GM12891 (cell line): ENCODE results near the gene NFIX.

ENCODE experiments used
- DNase-seq: peaks from one replicate; pipeline ENCODE4 v3.0.0; 2011; ENCODE audit warnings: low spot score; ENCODE audit not compliant: insufficient read length
- FAIRE-seq: peaks from 2 replicates; lab custom pipeline; 2011; peaks lifted over from hg19 to GRCh38; lab: Jason Lieb, UNC
- PAX5 ChIP-seq: IDR thresholded peaks from 2 replicates; pipeline ENCODE4 v1.6.1; 2011; ENCODE audit warnings: low read length, moderate library complexity, mild to moderate bottlenecking; ENCODE audit not compliant: insufficient read depth, severe bottlenecking
- POLR2A ChIP-seq: IDR thresholded peaks from 2 replicates; pipeline ENCODE4 v1.6.1; 2011; ENCODE audit warnings: low read depth, low read length, control low read depth
- POLR2AphosphoS5 ChIP-seq: IDR thresholded peaks from 2 replicates; pipeline ENCODE4 v1.6.1; 2011; ENCODE audit warnings: low read depth, low read length, control low read depth
- POU2F2 ChIP-seq: IDR thresholded peaks from 2 replicates; pipeline ENCODE4 v1.6.1; 2011; ENCODE audit warnings: low read depth, mild to moderate bottlenecking, control low read depth, low read length, moderate library complexity
- SPI1 ChIP-seq: IDR thresholded peaks from 2 replicates; pipeline ENCODE4 v1.6.1; 2011; ENCODE audit warnings: low read depth, low read length, control low read depth
- TAF1 ChIP-seq: IDR thresholded peaks from 2 replicates; pipeline ENCODE4 v1.6.1; 2011; ENCODE audit warnings: low read depth, low read length, control low read depth

The NFIX gene

DNA sequence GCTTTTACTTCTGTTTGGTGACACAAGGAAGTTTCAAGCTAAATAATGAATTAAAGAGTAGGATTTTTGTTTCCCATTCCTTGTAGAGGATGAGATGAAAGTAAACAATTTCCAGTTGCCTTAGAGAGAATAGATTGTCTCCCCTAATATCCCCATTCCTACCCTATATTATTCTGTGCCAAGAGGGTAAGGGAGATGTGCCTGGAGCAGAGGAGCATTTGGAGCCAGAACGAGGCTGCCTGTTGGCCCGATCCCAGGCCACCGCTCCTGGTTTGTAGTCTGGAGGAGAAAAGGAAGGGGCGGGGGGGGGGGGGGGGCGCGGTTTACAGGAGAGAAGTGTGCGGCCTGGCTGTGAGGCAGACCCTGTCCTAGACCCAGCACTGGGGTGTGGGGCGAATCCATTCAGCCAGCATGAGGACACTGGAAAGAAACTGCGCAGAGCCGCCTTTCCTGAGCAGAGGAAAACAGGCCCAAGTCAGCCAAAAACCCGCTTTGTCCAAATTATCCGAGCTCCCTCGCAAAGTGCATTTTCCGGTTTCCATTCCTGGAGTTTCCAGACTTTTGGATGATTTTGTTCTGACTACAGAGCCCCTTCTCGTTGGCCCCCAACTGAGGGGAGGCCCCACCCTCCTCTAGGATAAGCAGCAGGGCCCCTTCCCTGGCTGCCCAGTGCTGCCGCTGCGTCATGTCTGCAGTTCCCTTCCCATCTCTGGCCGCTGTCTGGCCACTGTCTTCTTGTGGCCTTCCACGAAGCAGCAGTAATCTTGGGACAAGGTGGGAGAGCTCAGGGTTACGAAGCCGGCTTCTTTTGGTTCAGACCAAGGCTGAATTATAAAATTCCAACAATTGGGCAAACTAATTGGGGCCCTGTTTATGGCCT, 23.0 kb downstream of the NFIX start:
- TF ChIP-seq TAF1 (no peak), POLR2A (no peak), PAX5 (no peak), SPI1 (no peak), POU2F2 (no peak), POLR2AphosphoS5 (no peak)
- FAIRE-seq = no peak
- no peak for DNase-seq

DNA sequence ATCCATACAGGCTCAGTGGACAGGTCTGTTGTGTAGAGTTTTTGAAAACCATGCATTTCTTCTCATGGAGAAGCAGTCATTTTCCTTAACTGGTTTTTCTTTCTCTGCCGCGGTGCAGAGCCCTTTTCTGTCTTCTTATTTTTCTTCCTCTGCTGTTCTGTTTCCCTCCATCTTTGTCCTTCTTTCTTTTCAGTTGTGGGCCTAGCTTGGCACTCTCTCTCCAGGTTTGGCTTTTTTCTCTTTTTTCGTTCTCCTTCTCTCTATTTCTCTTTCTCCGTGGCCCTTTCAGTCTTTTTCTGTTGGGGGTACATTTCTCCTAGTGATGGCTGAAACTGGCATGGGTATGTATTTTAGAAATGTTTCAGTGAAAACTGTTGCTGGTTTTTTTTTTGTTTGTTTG, 24.1 kb downstream of the NFIX start:
- no peak for TF ChIP-seq POU2F2
- no peak for TF ChIP-seq PAX5
- no peak for TF ChIP-seq POLR2AphosphoS5
- TF ChIP-seq POLR2A = no peak
- no peak for TF ChIP-seq TAF1
- no peak for TF ChIP-seq SPI1
- FAIRE-seq = no peak
- DNase-seq = no peak

- no peak for DNase-seq
- no peak for TF ChIP-seq PAX5
- TF ChIP-seq POLR2A = no peak
- no peak for TF ChIP-seq POLR2AphosphoS5
- TF ChIP-seq SPI1 = no peak
- no peak for TF ChIP-seq POU2F2
- TF ChIP-seq TAF1 = no peak
- no peak for FAIRE-seq
Observed at GRCh38 chr19:13020002-13020414, 24.7 kb downstream of the NFIX start.

DNA sequence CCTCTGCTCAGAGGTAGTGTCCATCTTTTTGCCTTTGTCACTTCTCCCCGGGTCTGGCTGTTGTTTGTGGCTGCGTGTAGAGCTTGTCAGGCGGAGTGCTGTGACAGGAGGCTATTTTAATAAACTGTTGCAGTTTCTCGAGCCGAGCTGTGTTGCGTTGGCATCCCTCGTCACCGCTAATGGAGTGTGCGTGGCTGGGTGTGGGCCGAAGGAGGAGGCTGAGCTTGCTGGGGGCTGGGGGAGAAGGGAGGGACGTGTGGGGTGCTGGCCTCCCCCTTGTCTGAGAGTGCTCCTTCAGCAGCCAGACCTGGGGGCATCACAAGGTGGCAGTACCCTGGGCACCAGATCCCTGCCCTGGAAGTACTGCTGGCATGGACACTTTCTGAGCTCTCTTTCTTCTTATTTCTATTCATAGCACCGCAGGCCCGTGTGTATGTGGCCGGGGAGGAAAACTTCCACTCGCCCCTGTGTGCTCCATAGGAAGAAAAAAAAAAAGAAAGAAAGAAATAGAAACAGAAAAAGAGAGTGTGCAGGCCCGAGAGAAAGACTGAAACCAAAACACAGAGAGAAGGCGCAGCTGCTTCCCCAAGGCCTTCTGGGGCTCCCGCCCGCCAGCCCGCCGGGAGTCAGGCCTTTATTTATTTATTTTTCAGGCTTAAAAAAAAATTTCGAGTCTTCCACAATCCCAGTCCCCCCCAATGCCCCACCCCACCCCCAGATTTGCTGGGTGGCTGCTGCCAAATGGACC, 27.0 kb downstream of the NFIX start:
- FAIRE-seq = no peak
- no peak for DNase-seq
- TF ChIP-seq SPI1 (no peak), TAF1 (no peak), PAX5 (no peak), POLR2A (no peak), POU2F2 (no peak), POLR2AphosphoS5 (no peak)

DNA sequence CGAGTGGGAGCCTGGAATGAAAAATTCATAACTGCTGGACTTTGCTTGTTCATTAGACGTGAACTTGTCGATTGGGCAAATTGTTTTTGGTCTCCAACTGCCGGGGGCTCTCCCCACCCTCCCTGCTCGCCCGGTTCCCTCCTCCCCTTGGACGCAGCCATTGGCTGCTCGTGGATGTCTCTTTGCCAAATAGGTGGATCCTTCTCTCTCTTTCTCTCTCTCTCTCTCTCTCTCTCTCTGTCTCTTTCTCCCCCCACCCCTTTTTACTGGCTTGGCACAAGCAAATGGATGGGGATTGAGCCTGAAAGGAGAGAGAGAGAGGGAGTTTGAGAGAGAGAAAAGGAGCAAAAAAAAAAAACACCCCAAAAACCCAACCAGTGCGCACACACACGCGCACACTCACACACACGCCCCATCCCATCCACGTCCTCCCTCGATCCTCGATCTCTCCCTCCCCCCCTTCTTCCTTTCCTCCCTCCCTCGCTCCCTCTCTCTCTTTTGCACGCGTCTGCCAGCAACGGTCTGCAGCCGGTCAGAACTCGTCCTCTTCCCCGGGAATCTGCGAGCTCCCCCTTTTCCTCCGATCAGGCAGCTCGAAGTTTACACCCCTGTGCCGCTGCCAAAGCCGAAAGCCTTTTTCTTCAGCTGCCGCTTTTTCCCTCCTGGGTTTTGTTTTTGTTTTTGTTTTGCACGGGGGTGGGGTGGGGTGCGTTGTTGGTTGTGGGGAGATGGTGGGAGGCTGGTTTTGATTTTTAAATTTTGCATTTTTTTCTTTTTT, 27.8 kb downstream of the NFIX start:
- peak; percentile 26 for FAIRE-seq
- TF ChIP-seq POLR2AphosphoS5 = no peak
- no peak for TF ChIP-seq POU2F2
- TF ChIP-seq TAF1 = no peak
- TF ChIP-seq PAX5 = no peak
- TF ChIP-seq SPI1 = no peak
- no peak for TF ChIP-seq POLR2A

DNA sequence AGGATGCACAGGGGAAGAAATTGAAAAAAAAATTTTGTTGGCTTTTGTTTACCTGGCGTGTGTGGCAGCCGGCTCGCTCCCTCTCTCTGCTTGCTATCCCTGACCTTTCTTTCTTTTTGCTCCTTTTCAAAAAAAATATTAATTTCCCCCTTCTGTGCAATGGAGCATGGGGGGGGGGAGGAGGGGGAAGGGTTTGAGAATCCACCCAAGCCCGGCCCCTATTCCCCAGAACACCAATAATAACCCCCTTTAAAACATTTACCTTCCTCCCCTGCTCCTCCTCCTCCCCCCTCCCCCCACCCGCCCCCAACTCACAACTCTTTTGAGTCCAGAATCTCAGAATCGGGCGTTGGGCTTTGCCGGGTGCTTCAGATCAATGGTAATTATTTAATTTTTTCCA, 28.4 kb downstream of the NFIX start:
- no peak for DNase-seq
- no peak for FAIRE-seq
- TF ChIP-seq SPI1 (no peak), POLR2A (no peak), TAF1 (no peak), PAX5 (no peak), POU2F2 (no peak), POLR2AphosphoS5 (no peak)

More for the DNA sequence above, 27.8 kb downstream of the NFIX start:
- no peak for DNase-seq

DNA sequence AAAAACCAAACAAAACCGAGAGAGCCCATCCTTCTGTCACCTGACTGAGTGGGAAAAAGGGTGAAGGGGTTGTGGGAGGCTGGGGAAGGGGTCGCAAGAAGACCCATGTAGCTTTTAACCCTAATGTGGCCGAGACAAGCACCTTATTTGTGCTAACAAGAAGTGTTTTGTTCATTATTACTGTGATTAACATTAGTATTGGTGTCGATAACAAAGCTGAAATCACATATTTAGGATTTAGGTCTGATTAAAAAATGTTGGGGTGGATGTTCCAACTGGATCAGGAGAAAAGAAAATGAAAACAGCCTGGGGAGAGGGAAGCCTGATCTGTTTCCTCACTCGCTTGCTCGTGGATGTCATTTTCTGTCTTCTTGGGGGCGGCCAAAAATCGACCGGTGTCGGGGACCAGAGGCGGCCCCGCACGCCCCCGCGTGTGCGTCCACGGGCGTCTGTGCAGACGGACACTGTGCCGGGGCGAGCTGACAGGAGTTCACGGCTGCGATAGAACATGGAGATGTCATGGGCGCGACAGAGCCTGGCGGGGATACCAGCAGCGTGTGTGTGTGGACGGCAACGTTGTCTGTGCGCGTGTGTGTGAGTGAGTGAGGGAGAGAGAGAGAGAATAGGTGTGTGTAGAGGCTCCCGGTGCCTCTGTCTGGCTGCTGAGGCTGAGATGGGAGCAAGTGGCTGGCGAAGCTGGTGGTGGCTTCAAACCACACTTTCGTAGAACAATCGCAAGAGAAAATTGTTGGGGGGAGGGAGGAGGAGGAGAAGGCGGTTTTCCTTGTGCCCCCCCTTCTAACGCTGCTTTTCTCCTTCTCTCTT, 29.1 kb downstream of the NFIX start:
- TF ChIP-seq SPI1 (no peak), PAX5 (no peak), POLR2AphosphoS5 (no peak), POLR2A (no peak)
- peak; percentile 16 for FAIRE-seq

More for the DNA sequence above, 29.1 kb downstream of the NFIX start:
- DNase-seq = no peak
